GM19467 (cell line): Measurements from ENCODE around the gene OR2W3.

ENCODE experiments used
- ATAC-seq: cut with Tn5 transposase; IDR thresholded peaks from one replicate; pipeline ENCODE4 v1.9.1; 2021; ENCODE audit warnings: mild to moderate bottlenecking, moderate library complexity; ENCODE audit not compliant: unreplicated experiment

The OR2W3 gene

GRCh38 chr1:247895163-247895637 is at the start of gene OR2W3:
OR2W3 (plus strand) TSS chr1:247895587; CDS start chr1:247895587, 0 bp downstream.
- ATAC-seq = no peak

GRCh38 chr1:247845693-247846017 is 49.7 kb upstream of the OR2W3 start:
- ATAC-seq = no peak

- ATAC-seq = no peak
Observed at GRCh38 chr1:247848346-247848745, 47.0 kb upstream of the OR2W3 start.

GRCh38 chr1:247849616-247850015 is 45.8 kb upstream of the OR2W3 start:
- no peak for ATAC-seq

- no peak for ATAC-seq
Observed at GRCh38 chr1:247854899-247855545, 40.4 kb upstream of the OR2W3 start.

GRCh38 chr1:247855911-247856310 is 39.5 kb upstream of the OR2W3 start:
- ATAC-seq = no peak

GRCh38 chr1:247857069-247857984 is 38.1 kb upstream of the OR2W3 start, which contains the start of gene TRIM58:
TRIM58 (plus strand) TSS chr1:247857187; CDS start chr1:247857247, 60 bp downstream.
- peak; percentile 76 for ATAC-seq

GRCh38 chr1:247857985-247858619 is 37.3 kb upstream of the OR2W3 start:
- ATAC-seq = no peak

- no peak for ATAC-seq
Observed at GRCh38 chr1:247862756-247863155, 32.6 kb upstream of the OR2W3 start.

GRCh38 chr1:247864644-247865043 is 30.7 kb upstream of the OR2W3 start:
- ATAC-seq = no peak

- ATAC-seq = no peak
Observed at GRCh38 chr1:247865416-247865815, 30.0 kb upstream of the OR2W3 start.

GRCh38 chr1:247883346-247883745 is 12.0 kb upstream of the OR2W3 start:
- no peak for ATAC-seq

- ATAC-seq = no peak
Observed at GRCh38 chr1:247884797-247885413, 10.5 kb upstream of the OR2W3 start.

GRCh38 chr1:247895976-247896375 is 589 bp downstream of the OR2W3 start:
- no peak for ATAC-seq

GRCh38 chr1:247904122-247904521 is 8.7 kb downstream of the OR2W3 start:
- no peak for ATAC-seq

GRCh38 chr1:247905181-247905580 is 9.8 kb downstream of the OR2W3 start:
- no peak for ATAC-seq

GRCh38 chr1:247905910-247906503 is 10.6 kb downstream of the OR2W3 start:
- ATAC-seq = no peak

GRCh38 chr1:247906504-247907047 is 11.2 kb downstream of the OR2W3 start:
- ATAC-seq = no peak

GRCh38 chr1:247908766-247909165 is 13.4 kb downstream of the OR2W3 start:
- ATAC-seq = no peak

- no peak for ATAC-seq
Observed at GRCh38 chr1:247913786-247914185, 18.4 kb downstream of the OR2W3 start.
